CD4-positive, alpha-beta T cell (primary cell): ENCODE measurements around the gene AHCYL1. TPM values are rescaled to one million over a fixed set of nuclear protein-coding genes. Genes with fewer than 3 reads are reported as not detected.

Experiments
- ATAC-seq: fragments of 200-7000 bp; cut with Tn5 transposase; one replicate; pipeline ENCODE4 v1.10.0; 2022; ENCODE audit warnings: mild to moderate bottlenecking; ENCODE audit not compliant: poor library complexity
- CTCF ChIA-PET: fragments of 350-600 bp; sonication (Branson Sonifier 250); formaldehyde crosslinking; loops from one replicate; lab custom pipeline; 2021; ENCODE audit warnings: antibody characterized with exemption, inconsistent platforms; lab: Charles Lee
- POLR2A ChIA-PET: fragments of 350-600 bp; sonication (Branson Sonifier 250); formaldehyde crosslinking; loops from one replicate; lab custom pipeline; 2021; ENCODE audit warnings: antibody characterized with exemption, inconsistent platforms; lab: Charles Lee
- DNase-seq, 14 experiments: peaks; one replicate each; pipeline ENCODE4 v3.0.0-alpha.2; 2013 to 2020; ENCODE audit warnings: mixed read lengths in 2 of 14
- H3K27ac ChIP-seq, 2 donors: one replicate each; pipeline versions ENCODE4 v1.5.1 to v1.7.0; 2013; ENCODE audit warnings: low read length in 2 of 2, low read depth in 1 of 2, mild to moderate bottlenecking in 1 of 2
- H3K27me3 ChIP-seq, 2 experiments: 1 replicate in 1 of 2; 2 replicates in 1 of 2; pipeline versions ENCODE4 v1.6.1 to v1.7.0; 2013; ENCODE audit warnings: low read length in 2 of 2, control low read depth in 1 of 2, mild to moderate bottlenecking in 1 of 2, moderate library complexity in 1 of 2; ENCODE audit not compliant: insufficient read depth in 2 of 2, control insufficient read depth in 1 of 2
- H3K36me3 ChIP-seq: one replicate; pipeline ENCODE4 v1.6.1; 2013; ENCODE audit warnings: low read length, control low read depth; ENCODE audit not compliant: insufficient read depth
- H3K4me1 ChIP-seq: one replicate; pipeline ENCODE4 v1.6.1; 2013; ENCODE audit warnings: low read length, control low read depth; ENCODE audit not compliant: insufficient read depth
- H3K4me3 ChIP-seq: one replicate; pipeline ENCODE4 v1.5.1; 2013; ENCODE audit warnings: mild to moderate bottlenecking, low read length, moderate library complexity
- H3K9me3 ChIP-seq, 2 experiments: 1 replicate in 1 of 2; 2 replicates in 1 of 2; pipeline versions ENCODE4 v1.6.1 to v1.7.0; 2013; ENCODE audit warnings: low read length in 2 of 2, mild to moderate bottlenecking in 2 of 2, control low read depth in 1 of 2, moderate library complexity in 1 of 2; ENCODE audit not compliant: control insufficient read depth in 1 of 2, insufficient read depth in 1 of 2
- H3K27ac Mint-ChIP-seq: one replicate; pipeline ENCODE4 v1.8.0; 2020; ENCODE audit warnings: mixed read lengths
- H3K27me3 Mint-ChIP-seq: one replicate; pipeline ENCODE4 v1.8.0; 2021; ENCODE audit warnings: mixed read lengths
- H3K36me3 Mint-ChIP-seq: one replicate; pipeline ENCODE4 v1.8.0; 2021; ENCODE audit warnings: low read depth, mixed read lengths
- H3K4me1 Mint-ChIP-seq: one replicate; pipeline ENCODE4 v1.8.0; 2021; ENCODE audit warnings: low read depth, mixed read lengths
- H3K4me3 Mint-ChIP-seq: one replicate; pipeline ENCODE4 v1.8.0; 2020; ENCODE audit warnings: mild to moderate bottlenecking, mixed read lengths
- H3K9me3 Mint-ChIP-seq: one replicate; pipeline ENCODE4 v1.8.0; 2020; ENCODE audit warnings: mixed read lengths
- intact Hi-C, 2 experiments: fragments of 100-400 bp; cut with DNase I in 1 of 2; cut with micrococcal nuclease in 1 of 2; formaldehyde crosslinking; loops; one replicate each; pipeline versions ENCODE4 v1.15.1 to v1.9.0; 2023 to 2025; cut with DNase I, micrococcal nuclease
- total RNA-seq, 174 experiments: library from RNA in 2 of 174; stranded (reverse) in 2 of 174; gene quantifications; one replicate each; pipeline ENCODE4 v1.2.3 and lab custom pipeline; 2021 to 2026
- TF ChIP-seq, protein P1 (sequence below): fragments of 200-600 bp; IDR thresholded peaks from one replicate; pipeline ENCODE4 v1.8.0; 2022; ENCODE audit warnings: antibody characterized with exemption, mild to moderate bottlenecking

Gene AHCYL1
- total RNA-seq, 2 experiments from 2014 or later: 6.9 to 8.4 TPM

DNA sequence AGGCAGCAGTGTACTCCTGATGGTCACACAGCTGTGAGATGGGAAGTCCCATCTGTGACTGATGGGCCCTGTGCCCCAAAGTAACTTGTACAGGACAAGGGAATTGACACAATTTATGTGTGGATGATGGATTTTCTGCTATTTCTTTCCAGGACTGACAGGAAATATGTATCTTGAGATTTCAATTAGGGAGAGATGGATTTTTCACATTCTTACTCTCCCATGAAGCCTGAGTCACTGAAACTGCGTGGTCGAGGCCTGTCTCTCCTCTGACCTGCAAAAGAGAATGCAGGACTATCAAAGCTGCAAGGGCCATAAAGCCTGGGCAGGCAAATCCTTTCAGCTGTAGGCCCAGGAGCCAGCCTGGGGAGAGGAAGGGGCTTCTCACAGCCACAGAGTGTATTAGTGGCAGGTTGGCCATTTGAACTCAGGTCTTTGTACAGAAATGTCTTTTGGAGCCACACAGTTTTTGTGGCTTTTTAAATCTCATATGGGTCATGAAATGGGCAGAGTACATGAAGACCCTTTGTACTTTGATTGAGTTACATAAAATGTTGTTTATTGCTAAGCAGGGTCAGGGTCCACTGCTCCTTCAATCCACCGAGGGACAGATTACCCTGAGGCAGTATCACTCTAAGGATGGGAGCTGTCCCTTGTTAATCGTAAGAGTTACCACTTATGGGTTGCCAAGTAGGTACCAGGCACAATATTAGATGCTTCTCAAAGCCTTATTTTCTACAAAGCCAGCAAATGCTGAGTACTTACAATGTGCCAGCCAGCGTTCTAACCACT, 71.1 kb downstream of the AHCYL1 start:
- Histone ChIP-seq H3K27me3 (no peaks in the 10 kb centered on the region), H3K36me3 (peaks cover 75% of the 10 kb centered on the region), H3K4me3 (no peak overlapping the region), H3K27ac (no peak overlapping the region), H3K4me1 (no peaks in the 10 kb centered on the region), H3K9me3 (no peaks in the 10 kb centered on the region)
- Mint-ChIP-seq H3K9me3 (no peaks in the 10 kb centered on the region), H3K4me3 (no peak overlapping the region), H3K27ac (no peak overlapping the region), H3K36me3 (peaks cover 86% of the 10 kb centered on the region), H3K4me1 (peaks cover 5% of the 10 kb centered on the region), H3K27me3 (no peaks in the 10 kb centered on the region)
- DNase-seq (no peak), ATAC-seq (no peak)
- ChIA-PET CTCF (no interaction called here), POLR2A (no interaction called here)
- intact Hi-C loops: loop anchor here in 1 of 2 experiments (10.0 kb wide), 1 partner anchor 409 kb away; no protein-coding TSS in a partner anchor
- TF ChIP-seq, protein P1, sequence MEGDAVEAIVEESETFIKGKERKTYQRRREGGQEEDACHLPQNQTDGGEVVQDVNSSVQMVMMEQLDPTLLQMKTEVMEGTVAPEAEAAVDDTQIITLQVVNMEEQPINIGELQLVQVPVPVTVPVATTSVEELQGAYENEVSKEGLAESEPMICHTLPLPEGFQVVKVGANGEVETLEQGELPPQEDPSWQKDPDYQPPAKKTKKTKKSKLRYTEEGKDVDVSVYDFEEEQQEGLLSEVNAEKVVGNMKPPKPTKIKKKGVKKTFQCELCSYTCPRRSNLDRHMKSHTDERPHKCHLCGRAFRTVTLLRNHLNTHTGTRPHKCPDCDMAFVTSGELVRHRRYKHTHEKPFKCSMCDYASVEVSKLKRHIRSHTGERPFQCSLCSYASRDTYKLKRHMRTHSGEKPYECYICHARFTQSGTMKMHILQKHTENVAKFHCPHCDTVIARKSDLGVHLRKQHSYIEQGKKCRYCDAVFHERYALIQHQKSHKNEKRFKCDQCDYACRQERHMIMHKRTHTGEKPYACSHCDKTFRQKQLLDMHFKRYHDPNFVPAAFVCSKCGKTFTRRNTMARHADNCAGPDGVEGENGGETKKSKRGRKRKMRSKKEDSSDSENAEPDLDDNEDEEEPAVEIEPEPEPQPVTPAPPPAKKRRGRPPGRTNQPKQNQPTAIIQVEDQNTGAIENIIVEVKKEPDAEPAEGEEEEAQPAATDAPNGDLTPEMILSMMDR: no peak

DNA sequence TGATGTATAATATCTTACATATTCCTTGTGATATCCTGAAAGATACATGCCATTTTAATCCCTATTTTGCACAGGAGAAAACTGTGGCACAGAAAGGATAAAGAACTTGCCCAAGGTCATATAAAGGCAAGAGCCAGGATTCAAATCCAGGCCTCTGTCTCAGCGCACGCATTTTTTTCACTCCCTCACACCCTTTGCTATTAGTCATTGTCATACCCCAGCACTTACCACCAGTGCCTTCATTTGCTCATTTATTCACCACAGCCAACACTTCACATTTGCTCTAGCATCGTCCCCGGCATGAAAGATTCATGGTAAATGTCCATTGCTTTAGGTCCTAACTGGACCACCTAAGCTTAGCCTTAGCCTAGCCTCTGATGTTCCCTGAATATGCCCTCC, 71.7 kb downstream of the AHCYL1 start:
- Mint-ChIP-seq H3K4me3 (no peak overlapping the region), H3K4me1 (peaks cover 5% of the 10 kb centered on the region), H3K36me3 (peaks cover 83% of the 10 kb centered on the region), H3K27ac (no peak overlapping the region), H3K27me3 (no peaks in the 10 kb centered on the region), H3K9me3 (no peaks in the 10 kb centered on the region)
- intact Hi-C loops: loop anchor here in 1 of 2 experiments (10.0 kb wide), 1 partner anchor 409 kb away; no protein-coding TSS in a partner anchor
- DNase-seq (no peak), ATAC-seq (no peak)
- peaks cover 69% of the 10 kb centered on the region for H3K36me3 ChIP-seq
- CTCF ChIA-PET: no interaction called here
- POLR2A ChIA-PET: no interaction called here
- H3K4me1 ChIP-seq: no peaks in the 10 kb centered on the region
- H3K27ac ChIP-seq: no peak overlapping the region
- TF ChIP-seq, protein P1: no peak
- no peaks in the 10 kb centered on the region for H3K27me3 ChIP-seq
- H3K4me3 ChIP-seq: no peak overlapping the region
- no peaks in the 10 kb centered on the region for H3K9me3 ChIP-seq

DNA sequence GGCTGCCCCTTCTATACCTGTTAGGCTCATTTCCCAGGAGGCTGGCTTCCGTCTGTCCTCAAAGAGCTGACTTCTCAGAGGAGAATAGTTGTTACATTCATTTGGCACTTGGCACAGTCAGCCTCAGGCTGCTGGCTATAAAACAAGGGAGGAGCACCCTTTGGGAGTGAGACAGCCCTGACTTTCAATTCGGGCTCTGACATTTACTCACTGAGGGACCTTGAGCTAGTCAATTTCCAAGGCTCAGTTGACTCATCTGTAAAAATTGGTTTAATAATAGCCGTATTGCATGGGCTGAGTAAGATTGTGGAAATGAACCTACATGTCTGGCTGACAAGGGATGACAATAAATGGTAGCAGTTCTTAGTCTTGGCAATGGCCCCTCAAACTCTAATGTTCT, 72.2 kb downstream of the AHCYL1 start:
- Mint-ChIP-seq H3K4me1 (peaks cover 5% of the 10 kb centered on the region), H3K27ac (no peak overlapping the region), H3K4me3 (no peak overlapping the region), H3K36me3 (peaks cover 81% of the 10 kb centered on the region), H3K9me3 (no peaks in the 10 kb centered on the region), H3K27me3 (no peaks in the 10 kb centered on the region)
- Histone ChIP-seq H3K27ac (no peak overlapping the region), H3K4me1 (no peaks in the 10 kb centered on the region), H3K27me3 (no peaks in the 10 kb centered on the region), H3K9me3 (no peaks in the 10 kb centered on the region), H3K4me3 (no peak overlapping the region), H3K36me3 (peaks cover 64% of the 10 kb centered on the region)
- ChIA-PET POLR2A (no interaction called here), CTCF (no interaction called here)
- intact Hi-C loops: loop anchor here in 1 of 2 experiments (10.0 kb wide), 1 partner anchor 408 kb away; no protein-coding TSS in a partner anchor
- no peak for DNase-seq
- no peak for ATAC-seq
- TF ChIP-seq, protein P1: no peak
